HEK293 (cell line): Measurements from ENCODE around the gene RAX2.

Experiments
- CTCF ChIA-PET: fragments of 350-600 bp; formaldehyde crosslinking; extraction: SDS; loops from one replicate; lab custom pipeline; 2021; ENCODE audit warnings: antibody characterized with exemption; lab: Yijun Ruan, JAX
- POLR2A ChIA-PET: fragments of 300-600 bp; formaldehyde crosslinking; extraction: SDS; loops from one replicate; lab custom pipeline; 2020; ENCODE audit warnings: antibody characterized with exemption, inconsistent platforms; lab: Yijun Ruan, JAX
- H3K27ac ChIP-seq: fragments of 200-500 bp; sonication (Bioruptor generic); 2 replicates; pipeline ENCODE4 v1.5.1; 2014; ENCODE audit warnings: low read depth, low read length, control low read depth, inconsistent platforms; ENCODE audit errors: extremely low read depth
- H3K36me3 ChIP-seq, 2 experiments: fragments of 200-500 bp in 1 of 2; sonication (Bioruptor generic) in 1 of 2; 1 replicate in 1 of 2; 2 replicates in 1 of 2; pipeline ENCODE4 v1.5.1; 2014 to 2017; ENCODE audit warnings: inconsistent platforms in 2 of 2, low read length in 2 of 2; ENCODE audit not compliant: control insufficient read depth in 2 of 2, insufficient read depth in 1 of 2
- H3K4me1 ChIP-seq: fragments of 200-500 bp; sonication (Bioruptor generic); 2 replicates; pipeline ENCODE4 v1.5.1; 2014; ENCODE audit warnings: mild to moderate bottlenecking, low read length, inconsistent platforms; ENCODE audit not compliant: control insufficient read depth, insufficient read depth
- H3K4me3 ChIP-seq: 2 replicates; pipeline ENCODE4 v1.5.1; 2011; ENCODE audit warnings: low read depth, mild to moderate bottlenecking, control low read depth, low read length, moderate library complexity
- H3K9me3 ChIP-seq: fragments of 200-500 bp; sonication (Bioruptor generic); 2 replicates; pipeline ENCODE4 v1.5.1; 2014; ENCODE audit warnings: low read depth, low read length, inconsistent platforms; ENCODE audit not compliant: control insufficient read depth, insufficient read depth
- CTCF ChIP-seq: fragments of 450-650 bp; formaldehyde crosslinking; IDR thresholded peaks from 2 replicates; pipeline ENCODE4 v1.5.1; 2016; ENCODE audit warnings: missing biosample characterization, missing genetic modification characterization
- PATZ1 ChIP-seq: fragments of 450-650 bp; formaldehyde crosslinking; IDR thresholded peaks from 2 replicates; pipeline ENCODE4 v1.5.1; 2016; ENCODE audit warnings: missing biosample characterization, missing genetic modification characterization
- PBX3 ChIP-seq: sonication (generic); formaldehyde crosslinking; IDR thresholded peaks from 2 replicates; pipeline ENCODE4 v1.8.1; 2022; ENCODE audit warnings: mild to moderate bottlenecking, moderate library complexity, missing genetic modification reagents
- SCRT2 ChIP-seq: fragments of 450-650 bp; formaldehyde crosslinking; IDR thresholded peaks from 2 replicates; pipeline ENCODE4 v1.5.1; 2016; ENCODE audit warnings: missing biosample characterization, missing genetic modification characterization
- ZFP3 ChIP-seq: fragments of 450-650 bp; formaldehyde crosslinking; IDR thresholded peaks from 2 replicates; pipeline ENCODE4 v1.5.1; 2016; ENCODE audit warnings: low read depth, missing biosample characterization, missing genetic modification characterization
- ZNF18 ChIP-seq: fragments of 450-650 bp; formaldehyde crosslinking; IDR thresholded peaks from 2 replicates; pipeline ENCODE4 v1.5.1; 2016; ENCODE audit warnings: missing biosample characterization, missing genetic modification characterization
- ZNF26 ChIP-seq: fragments of 450-650 bp; formaldehyde crosslinking; IDR thresholded peaks from 2 replicates; pipeline ENCODE4 v1.5.1; 2016; ENCODE audit warnings: missing biosample characterization, missing genetic modification characterization
- ZNF677 ChIP-seq: fragments of 450-650 bp; IDR thresholded peaks from 2 replicates; pipeline ENCODE4 v1.5.0; 2018; ENCODE audit warnings: missing biosample characterization, mild to moderate bottlenecking, missing genetic modification characterization, moderate library complexity
- ZNF704 ChIP-seq: fragments of 450-650 bp; formaldehyde crosslinking; IDR thresholded peaks from 2 replicates; pipeline ENCODE4 v1.5.1; 2016; ENCODE audit warnings: missing biosample characterization, missing genetic modification characterization
- ZNF768 ChIP-seq: fragments of 450-650 bp; formaldehyde crosslinking; IDR thresholded peaks from 2 replicates; pipeline ENCODE4 v1.5.1; 2018; ENCODE audit warnings: missing biosample characterization, mild to moderate bottlenecking, missing genetic modification characterization

Gene RAX2

GRCh38 chr19:3750211-3750610, 21.8 kb downstream of the RAX2 start:
- no peak for TF ChIP-seq ZNF26 (tag by site-specific recombination)
- no peak for TF ChIP-seq PATZ1
- TF ChIP-seq ZNF18 (tag by site-specific recombination): no peak
- TF ChIP-seq CTCF (tag by site-specific recombination): no peak
- TF ChIP-seq PBX3 (CRISPR knock-in tag): no peak
- TF ChIP-seq ZNF677 (tag by site-specific recombination): no peak
- no peak for TF ChIP-seq ZNF704 (tag by site-specific recombination)
- TF ChIP-seq ZFP3 (tag by site-specific recombination): peak; percentile 96
- POLR2A ChIA-PET: no interaction called here
- no peaks in the 10 kb centered on the region for H3K9me3 ChIP-seq
- H3K27ac ChIP-seq: no peak overlapping the region
- H3K36me3 ChIP-seq: peaks cover 0 to 27% of the 10 kb centered on the region in 2 experiments; a peak in 2 of 3 replicates
- CTCF ChIA-PET: interaction anchor here (1.4 kb wide), 1 partner anchor 12 kb away, joined by 3 read pairs; no protein-coding TSS in a partner anchor
- H3K4me1 ChIP-seq: no peaks in the 10 kb centered on the region
- H3K4me3 ChIP-seq: no peak overlapping the region

GRCh38 chr19:3748965-3749364, 23.1 kb downstream of the RAX2 start:
- Histone ChIP-seq H3K4me1 (no peaks in the 10 kb centered on the region), H3K27ac (no peak overlapping the region), H3K36me3 (peaks cover 0 to 27% of the 10 kb centered on the region in 2 experiments; a peak in 2 of 3 replicates)
- TF ChIP-seq SCRT2 (tag by site-specific recombination): no peak
- TF ChIP-seq ZNF768 (tag by site-specific recombination): no peak
- TF ChIP-seq, all 188 proteins: peak for 0
- no peaks in the 10 kb centered on the region for H3K9me3 ChIP-seq
- ChIA-PET CTCF (interaction anchor here (0.6 kb wide), 1 partner anchor 246 kb away, joined by 3 read pairs; no protein-coding TSS in a partner anchor), POLR2A (interaction anchor here (0.7 kb wide), 1 partner anchor 83 kb away, joined by 4 read pairs; no protein-coding TSS in a partner anchor)
- H3K4me3 ChIP-seq: no peak overlapping the region
